ENCODE data around the gene ZNF638.
A peak's percentile ranks its signal among the peaks of the same experiment; 100 is the strongest.

ZNF638 gene

DNA sequence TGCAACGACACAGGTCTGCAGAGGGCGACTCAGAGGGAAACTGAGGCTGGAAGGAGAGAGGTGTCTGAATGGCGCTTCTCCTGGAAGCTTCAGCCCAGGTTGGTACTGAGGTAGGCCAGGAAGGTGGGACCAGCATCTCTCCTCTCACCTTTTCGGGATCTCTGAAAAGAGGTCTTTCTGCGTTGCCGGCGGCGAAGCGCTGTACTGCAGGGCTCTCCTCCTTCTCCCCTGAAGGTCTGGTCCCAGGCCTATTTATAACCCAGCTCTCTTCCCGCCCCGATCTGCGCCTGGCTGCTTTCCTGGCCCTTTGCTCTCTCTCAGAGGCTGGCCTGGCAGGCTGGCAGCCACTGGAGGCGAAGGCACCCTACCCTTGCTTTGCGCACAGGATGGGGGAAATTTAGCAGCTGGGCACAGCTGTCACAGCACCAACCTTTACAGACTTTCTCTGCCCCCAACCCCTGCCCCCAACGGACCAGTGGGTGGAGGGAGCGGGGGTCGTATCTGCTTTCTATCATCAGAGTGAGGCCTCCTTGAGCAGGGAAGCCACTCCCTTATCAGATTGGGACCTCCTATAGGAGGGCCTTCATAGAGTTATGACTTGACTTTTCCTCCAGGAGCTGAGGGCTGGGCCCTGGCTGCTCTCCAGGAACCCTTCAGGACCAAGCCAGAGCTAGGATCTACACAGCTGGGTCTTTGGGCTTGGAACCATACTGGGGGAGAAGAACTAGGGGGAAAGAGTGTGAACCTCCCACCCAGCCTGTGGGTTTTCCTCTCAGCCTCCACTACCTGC, 122.8 kb downstream of the ZNF638 start:
- Histone ChIP-seq H3K9ac (ENCODE audit: insufficient read length, low read depth) (peak overlapping the region; percentile 74), H3K4me3 (ENCODE audit: insufficient read length, low read depth) (peak overlapping the region; percentile 55), H3K36me3 (ENCODE audit: insufficient read depth, insufficient read length, low read length) (peaks cover 6% of the 10 kb centered on the region), H3K9me3 (ENCODE audit: insufficient read depth, low read length) (no peaks in the 10 kb centered on the region), H3K4me1 (ENCODE audit: insufficient read depth, insufficient read length) (peaks cover 13% of the 10 kb centered on the region), H3K27me3 (ENCODE audit: insufficient read depth, insufficient read length) (peaks cover 11% of the 10 kb centered on the region)
- TF ChIP-seq ZNF274 (IDR thresholded peaks at IDR 0.05; ENCODE audit: low read depth, low read length) (no peak), SUZ12 (IDR thresholded peaks at IDR 0.05; ENCODE audit: extremely low read depth, insufficient read depth, insufficient read length) (no peak), YY1 (IDR thresholded peaks at IDR 0.05; ENCODE audit: insufficient read depth, insufficient read length) (no peak)
- no peak for DNase-seq (ENCODE audit: low read depth, low spot score)

DNA sequence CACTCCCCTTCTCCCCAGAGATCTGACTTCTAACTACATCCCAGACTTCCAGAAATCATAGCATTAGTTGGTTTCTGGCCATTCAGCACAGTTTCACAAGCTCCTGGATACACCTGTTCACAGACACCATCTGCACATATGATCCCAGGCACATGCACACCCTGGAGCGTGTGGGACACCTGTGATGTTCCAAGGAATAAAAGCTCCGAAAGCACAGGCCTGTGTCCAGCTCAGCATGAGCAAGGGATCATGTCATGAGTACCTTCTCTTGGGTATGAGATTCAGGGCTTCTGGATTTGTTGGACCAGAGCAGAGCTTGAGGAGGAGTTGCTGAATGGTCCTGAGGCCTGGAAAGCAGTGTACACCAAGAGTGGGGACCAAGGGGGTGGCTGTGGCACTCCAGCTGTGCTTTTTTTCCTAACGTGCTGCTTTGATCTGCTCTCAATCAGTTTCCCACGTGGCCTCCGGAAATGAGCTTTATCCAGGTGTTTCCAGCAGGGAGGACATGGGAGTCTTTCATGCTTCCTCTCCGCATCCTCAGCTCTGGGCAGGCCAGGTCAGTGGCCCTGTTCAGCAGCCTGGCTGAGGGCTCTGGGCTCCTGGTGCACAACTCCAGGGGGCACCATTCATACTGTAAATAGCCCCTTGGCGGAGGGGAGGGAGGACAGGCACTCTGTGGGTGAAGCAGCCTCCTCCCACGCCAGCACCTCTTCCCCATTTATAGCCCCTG, 123.6 kb downstream of the ZNF638 start:
- H3K27me3 ChIP-seq (ENCODE audit: insufficient read depth, insufficient read length) = peaks cover 11% of the 10 kb centered on the region
- DNase-seq (ENCODE audit: low read depth, low spot score) = peak; percentile 18
- peak overlapping the region; percentile 74 for H3K9ac ChIP-seq (ENCODE audit: insufficient read length, low read depth)
- no peak for TF ChIP-seq SUZ12 (IDR thresholded peaks at IDR 0.05; ENCODE audit: extremely low read depth, insufficient read depth, insufficient read length)
- no peak for TF ChIP-seq YY1 (IDR thresholded peaks at IDR 0.05; ENCODE audit: insufficient read depth, insufficient read length)
- no peak for TF ChIP-seq ZNF274 (IDR thresholded peaks at IDR 0.05; ENCODE audit: low read depth, low read length)
- H3K9me3 ChIP-seq (ENCODE audit: insufficient read depth, low read length) = no peaks in the 10 kb centered on the region
- peaks cover 6% of the 10 kb centered on the region for H3K36me3 ChIP-seq (ENCODE audit: insufficient read depth, insufficient read length, low read length)
- no peak overlapping the region for H3K4me3 ChIP-seq (ENCODE audit: insufficient read length, low read depth)
- peaks cover 13% of the 10 kb centered on the region for H3K4me1 ChIP-seq (ENCODE audit: insufficient read depth, insufficient read length)

DNA sequence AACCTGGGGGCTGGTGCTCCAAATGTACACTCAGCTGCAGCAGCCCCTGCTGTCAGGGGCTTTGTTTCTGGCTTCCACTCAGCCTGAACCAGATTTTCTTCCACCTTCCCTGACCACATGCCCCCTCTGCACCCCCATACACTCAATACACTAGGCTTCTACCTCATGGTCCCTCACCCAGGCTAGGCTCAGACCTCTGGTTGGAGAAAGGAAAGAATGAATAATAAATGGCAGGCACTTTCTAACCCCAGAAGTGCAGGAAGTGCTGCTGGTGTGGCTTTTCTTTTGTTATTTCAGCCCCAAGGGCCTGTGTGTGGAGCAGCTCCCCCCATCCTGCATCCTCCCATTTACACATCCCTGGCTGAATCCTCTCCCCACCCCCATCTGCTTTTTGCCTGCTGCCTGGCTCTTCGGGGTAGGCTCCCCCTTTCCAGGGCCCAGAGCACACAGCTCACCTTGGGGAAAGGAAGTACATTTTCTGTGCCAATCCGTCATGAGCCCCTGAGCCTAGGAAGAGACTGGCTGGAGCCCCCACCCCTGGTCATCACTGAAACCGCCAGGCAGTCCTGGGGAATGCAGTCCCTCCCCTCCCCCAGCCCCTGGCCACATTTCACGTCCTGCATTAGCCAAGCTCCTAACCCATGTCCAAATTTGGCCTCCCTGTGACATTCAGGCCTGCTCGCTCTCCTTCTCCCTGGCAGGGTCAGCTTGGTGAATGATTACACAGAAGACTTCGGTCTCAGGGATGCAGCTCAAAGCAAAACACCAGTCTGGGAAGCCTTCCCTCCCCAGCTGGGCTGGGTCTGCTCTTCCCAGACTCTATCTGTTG, 124.4 kb downstream of the ZNF638 start:
- Histone ChIP-seq H3K9me3 (ENCODE audit: insufficient read depth, low read length) (no peaks in the 10 kb centered on the region), H3K9ac (ENCODE audit: insufficient read length, low read depth) (peak overlapping the region; percentile 16), H3K4me1 (ENCODE audit: insufficient read depth, insufficient read length) (peaks cover 13% of the 10 kb centered on the region), H3K27me3 (ENCODE audit: insufficient read depth, insufficient read length) (peaks cover 11% of the 10 kb centered on the region), H3K4me3 (ENCODE audit: insufficient read length, low read depth) (no peak overlapping the region), H3K36me3 (ENCODE audit: insufficient read depth, insufficient read length, low read length) (peaks cover 6% of the 10 kb centered on the region)
- TF ChIP-seq ZNF274 (IDR thresholded peaks at IDR 0.05; ENCODE audit: low read depth, low read length) = no peak
- no peak for TF ChIP-seq YY1 (IDR thresholded peaks at IDR 0.05; ENCODE audit: insufficient read depth, insufficient read length)
- no peak for TF ChIP-seq SUZ12 (IDR thresholded peaks at IDR 0.05; ENCODE audit: extremely low read depth, insufficient read depth, insufficient read length)
- DNase-seq (ENCODE audit: low read depth, low spot score) = peak; percentile 86

DNA sequence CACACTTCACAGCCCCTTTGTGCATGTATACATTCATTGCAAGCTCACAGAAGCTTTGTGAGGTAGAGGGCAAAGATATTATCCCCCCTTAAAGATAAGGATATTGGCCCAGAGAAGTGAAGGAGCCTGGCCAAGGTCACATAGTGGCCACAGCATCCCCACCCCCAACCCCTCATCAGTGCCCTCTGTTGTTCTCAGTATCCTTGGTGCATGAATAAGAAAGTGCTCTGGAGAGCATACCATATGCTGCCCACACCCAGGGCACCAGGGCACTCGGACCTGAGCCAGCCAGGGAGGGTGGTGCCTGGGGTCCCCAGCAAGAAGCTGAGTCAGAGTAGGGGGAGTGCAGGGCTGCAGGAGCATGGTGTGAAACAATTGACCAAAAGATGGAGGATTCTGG, 125.0 kb downstream of the ZNF638 start:
- H3K36me3 ChIP-seq (ENCODE audit: insufficient read depth, insufficient read length, low read length) = peaks cover 6% of the 10 kb centered on the region
- no peak overlapping the region for H3K9ac ChIP-seq (ENCODE audit: insufficient read length, low read depth)
- no peak overlapping the region for H3K4me3 ChIP-seq (ENCODE audit: insufficient read length, low read depth)
- peaks cover 11% of the 10 kb centered on the region for H3K27me3 ChIP-seq (ENCODE audit: insufficient read depth, insufficient read length)
- TF ChIP-seq ZNF274 (IDR thresholded peaks at IDR 0.05; ENCODE audit: low read depth, low read length) (no peak), YY1 (IDR thresholded peaks at IDR 0.05; ENCODE audit: insufficient read depth, insufficient read length) (no peak), SUZ12 (IDR thresholded peaks at IDR 0.05; ENCODE audit: extremely low read depth, insufficient read depth, insufficient read length) (no peak)
- DNase-seq (ENCODE audit: low read depth, low spot score) = no peak
- no peaks in the 10 kb centered on the region for H3K9me3 ChIP-seq (ENCODE audit: insufficient read depth, low read length)
- H3K4me1 ChIP-seq (ENCODE audit: insufficient read depth, insufficient read length) = peaks cover 13% of the 10 kb centered on the region

DNA sequence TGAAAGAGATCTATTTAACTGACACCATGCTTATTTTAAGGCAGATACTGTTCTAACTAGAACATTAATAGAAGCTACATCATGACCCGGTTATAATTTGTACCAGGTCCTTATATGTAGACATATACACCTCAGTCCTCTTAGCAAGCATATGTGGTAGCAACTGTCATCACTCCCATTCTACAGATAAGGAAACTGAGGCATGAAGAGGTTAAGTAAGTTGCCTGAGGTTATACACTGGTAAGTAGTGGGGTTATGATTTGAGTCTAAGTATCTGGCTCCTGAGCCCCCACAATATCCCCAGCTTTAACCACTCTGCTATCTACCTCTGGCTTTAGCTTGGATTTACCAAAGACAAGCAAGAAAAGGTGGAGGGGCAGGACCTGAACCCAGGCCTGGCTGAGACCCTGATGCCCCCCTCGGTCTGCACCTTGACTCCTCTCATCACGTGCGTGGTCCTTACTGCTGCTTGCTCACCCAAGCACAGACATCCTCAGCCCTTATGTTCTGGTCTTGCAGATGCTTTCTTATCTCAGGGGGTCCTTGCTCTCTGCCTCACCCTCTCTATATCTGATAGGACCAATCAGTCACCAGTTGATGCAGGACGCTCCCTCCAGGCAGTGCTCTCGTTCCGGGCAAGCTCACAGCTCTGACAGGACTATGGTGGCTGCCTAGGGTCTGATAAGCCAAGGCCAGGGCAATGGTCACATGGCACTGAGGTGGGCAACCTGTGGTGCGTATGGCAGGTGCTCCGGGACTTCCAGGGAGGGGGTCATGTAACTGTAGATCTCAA, 125.7 kb downstream of the ZNF638 start:
- no peak overlapping the region for H3K4me3 ChIP-seq (ENCODE audit: insufficient read length, low read depth)
- peaks cover 5% of the 10 kb centered on the region; the same call in 1 of the 2 replicates for H3K9me3 ChIP-seq (ENCODE audit: insufficient read depth, low read length)
- no peak for TF ChIP-seq YY1 (IDR thresholded peaks at IDR 0.05; ENCODE audit: insufficient read depth, insufficient read length)
- no peak for TF ChIP-seq ZNF274 (IDR thresholded peaks at IDR 0.05; ENCODE audit: low read depth, low read length)
- no peak for TF ChIP-seq SUZ12 (IDR thresholded peaks at IDR 0.05; ENCODE audit: extremely low read depth, insufficient read depth, insufficient read length)
- no peak for DNase-seq (ENCODE audit: low read depth, low spot score)
- H3K27me3 ChIP-seq (ENCODE audit: insufficient read depth, insufficient read length) = peaks cover 11% of the 10 kb centered on the region
- H3K9ac ChIP-seq (ENCODE audit: insufficient read length, low read depth) = no peak overlapping the region
- peaks cover 13% of the 10 kb centered on the region for H3K4me1 ChIP-seq (ENCODE audit: insufficient read depth, insufficient read length)
- peaks cover 6% of the 10 kb centered on the region for H3K36me3 ChIP-seq (ENCODE audit: insufficient read depth, insufficient read length, low read length)

DNA sequence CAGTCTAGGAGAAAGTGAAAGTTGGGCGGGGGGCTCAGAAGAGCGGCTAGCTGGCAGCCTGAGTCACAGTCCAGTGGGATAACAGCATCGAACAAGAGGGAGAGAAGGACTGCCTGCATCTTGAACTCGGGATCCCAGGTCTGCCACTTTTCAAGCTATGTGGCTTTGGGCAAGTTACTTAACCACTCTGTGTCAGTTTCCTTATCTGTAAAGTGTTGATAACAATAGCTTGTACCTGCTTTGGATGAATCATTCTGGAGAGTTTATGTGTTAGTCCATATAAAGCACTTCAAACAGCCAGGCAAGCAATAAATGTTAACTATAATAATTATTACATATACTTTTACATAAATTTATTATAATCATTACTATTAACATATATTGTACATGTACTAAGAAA, 126.3 kb downstream of the ZNF638 start:
- no peak for DNase-seq (ENCODE audit: low read depth, low spot score)
- H3K4me1 ChIP-seq (ENCODE audit: insufficient read depth, insufficient read length) = peaks cover 13% of the 10 kb centered on the region
- H3K27me3 ChIP-seq (ENCODE audit: insufficient read depth, insufficient read length) = peaks cover 11% of the 10 kb centered on the region
- TF ChIP-seq SUZ12 (IDR thresholded peaks at IDR 0.05; ENCODE audit: extremely low read depth, insufficient read depth, insufficient read length) = no peak
- no peak for TF ChIP-seq ZNF274 (IDR thresholded peaks at IDR 0.05; ENCODE audit: low read depth, low read length)
- peaks cover 6% of the 10 kb centered on the region for H3K36me3 ChIP-seq (ENCODE audit: insufficient read depth, insufficient read length, low read length)
- no peak overlapping the region for H3K4me3 ChIP-seq (ENCODE audit: insufficient read length, low read depth)
- no peak overlapping the region for H3K9ac ChIP-seq (ENCODE audit: insufficient read length, low read depth)
- peaks cover 11% of the 10 kb centered on the region; the same call in 1 of the 2 replicates for H3K9me3 ChIP-seq (ENCODE audit: insufficient read depth, low read length)

All from NT2/D1 (cell line).